ENCODE data around the gene RND1. TPM values are rescaled to one million over a fixed set of nuclear protein-coding genes. Genes with fewer than 3 reads are reported as not detected.

The RND1 gene
- total and polyA plus RNA-seq, 2 of the 13 experiments (the other 11 are each of a cell fraction or from before 2014, with no cell fraction given) = 1.8 to 1.9 TPM

- TF ChIP-seq ZNF234 (CRISPR knock-in tag; conservative IDR thresholded peaks at IDR 0.05) (no peak), ZNF274 (CRISPR knock-in tag; IDR thresholded peaks at IDR 0.05) (no peak), NCOR1 (IDR thresholded peaks at IDR 0.05; ENCODE audit: borderline replicate concordance, low read length) (peak; percentile 85), ZMYM3 (CRISPR knock-in tag; IDR thresholded peaks at IDR 0.05) (no peak), ATF5 (CRISPR knock-in tag; IDR thresholded peaks at IDR 0.05; ENCODE audit: low read depth) (no peak), ZFP41 (CRISPR knock-in tag; IDR thresholded peaks at IDR 0.05; ENCODE audit: borderline replicate concordance) (no peak), YY1 (IDR thresholded peaks at IDR 0.05; ENCODE audit: insufficient read depth, insufficient replicate concordance, low read depth, low read length) (no peak), ZFP36 (IDR thresholded peaks at IDR 0.05; ENCODE audit: borderline replicate concordance, low read depth, low read length, partially characterized antibody) (peak; percentile 46), ZNF20 (CRISPR knock-in tag; IDR thresholded peaks at IDR 0.05) (no peak), MAFG (CRISPR knock-in tag; IDR thresholded peaks at IDR 0.05) (no peak), ELF3 (CRISPR knock-in tag; IDR thresholded peaks at IDR 0.05) (peak; percentile 75), TRIM22 (IDR thresholded peaks at IDR 0.05) (no peak), IRF9 (CRISPR knock-in tag; IDR thresholded peaks at IDR 0.05; ENCODE audit: borderline replicate concordance) (no peak), ZC3H13 (CRISPR knock-in tag; IDR thresholded peaks at IDR 0.05) (no peak), ZNF558 (CRISPR knock-in tag; IDR thresholded peaks at IDR 0.05; ENCODE audit: borderline replicate concordance) (no peak), TBP (CRISPR knock-in tag; IDR thresholded peaks at IDR 0.05) (no peak), ZBTB7B (CRISPR knock-in tag; IDR thresholded peaks at IDR 0.05) (peak; percentile 67; the same call in 1 of the 2 replicates), ZNF83 (CRISPR knock-in tag; IDR thresholded peaks at IDR 0.05; ENCODE audit: borderline replicate concordance) (no peak), ZNF788 (CRISPR knock-in tag; IDR thresholded peaks at IDR 0.05; ENCODE audit: borderline replicate concordance) (no peak), SOX6 (IDR thresholded peaks at IDR 0.05) (no peak), SOX6 (CRISPR knock-in tag; IDR thresholded peaks at IDR 0.05) (peak; percentile 94), TARDBP (CRISPR knock-in tag; IDR thresholded peaks at IDR 0.05) (peak; percentile 91), ZNF292 (CRISPR knock-in tag; IDR thresholded peaks at IDR 0.05; ENCODE audit: borderline replicate concordance, low read depth) (no peak), CBX1 (IDR thresholded peaks at IDR 0.05; ENCODE audit: low read depth) (no peak), ZNF556 (CRISPR knock-in tag; IDR thresholded peaks at IDR 0.05; ENCODE audit: borderline replicate concordance) (peak; percentile 41; the same call in 1 of the 2 replicates), SMC3 (IDR thresholded peaks at IDR 0.05; ENCODE audit: low read length) (no peak), SAP130 (CRISPR knock-in tag; IDR thresholded peaks at IDR 0.05; ENCODE audit: low read depth) (peak; percentile 91), BORCS8-MEF2B (CRISPR knock-in tag; IDR thresholded peaks at IDR 0.05) (no peak), SUZ12 (IDR thresholded peaks at IDR 0.05; ENCODE audit: low read depth, low read length) (no peak), ZNF781 (CRISPR knock-in tag; IDR thresholded peaks at IDR 0.05; ENCODE audit: borderline replicate concordance, not compliant biosample characterization) (no peak), TCF12 (IDR thresholded peaks at IDR 0.05) (no peak), TCF12 (CRISPR knock-in tag; IDR thresholded peaks at IDR 0.05) (no peak), XBP1 (CRISPR knock-in tag; IDR thresholded peaks at IDR 0.05) (no peak)
These were observed 44.5 kb upstream of the RND1 start (continued) for GRCh38 chr12:48910196-48910595.

Measured in HepG2 (cell line).